ENCODE results near the gene FOXD1. TPM values are rescaled to one million over a fixed set of nuclear protein-coding genes. Genes with fewer than 3 reads are reported as not detected.
"Not testable (repeated sequence)": the region's sequence is repeated elsewhere in the genome, so short reads cannot be mapped to it uniquely, and the experiment has no call there.

FOXD1 gene
- total RNA-seq, 2 donors from 2014 or later, result 0.17 to 0.24 TPM

GRCh38 chr5:73460133-73460532 is 11.6 kb upstream of the FOXD1 start:
- Histone ChIP-seq H3K27me3 (peaks cover 3% of the 10 kb centered on the region), H3K36me3 (no peaks in the 10 kb centered on the region), H3K27ac (no peak overlapping the region), H3K9me3 (no peaks in the 10 kb centered on the region), H3K4me3 (no peak overlapping the region), H3K4me1 (no peaks in the 10 kb centered on the region), H3K9ac (ENCODE audit: low read depth in 2 of 2, low read length in 2 of 2) (no peak overlapping the region)
- no peak for DNase-seq
- no peak for TF ChIP-seq CTCF (IDR thresholded peaks at IDR 0.05)
- intact Hi-C loops (cut with DNase I), result no loop called here

- Histone ChIP-seq H3K36me3 (no peaks in the 10 kb centered on the region), H3K9me3 (no peaks in the 10 kb centered on the region), H3K9ac (ENCODE audit: low read depth in 2 of 2, low read length in 2 of 2) (no peak overlapping the region), H3K27me3 (peaks cover 7% of the 10 kb centered on the region), H3K27ac (no peak overlapping the region), H3K4me3 (no peak overlapping the region), H3K4me1 (no peaks in the 10 kb centered on the region)
- no peak for TF ChIP-seq CTCF (IDR thresholded peaks at IDR 0.05)
- intact Hi-C loops (cut with DNase I), result no loop called here
- DNase-seq, result no peak
Measured at GRCh38 chr5:73459366-73459765, 10.8 kb upstream of the FOXD1 start.

- H3K4me3 ChIP-seq; H3K36me3 ChIP-seq; H3K9ac ChIP-seq (ENCODE audit: low read depth in 2 of 2, low read length in 2 of 2); H3K27ac ChIP-seq; H3K9me3 ChIP-seq; DNase-seq; intact Hi-C loops (cut with DNase I); H3K4me1 ChIP-seq: not testable (repeated sequence)
- peaks cover 36% of the 10 kb centered on the region for H3K27me3 ChIP-seq
Measured at GRCh38 chr5:73456462-73456861, 7.9 kb upstream of the FOXD1 start.

- Histone ChIP-seq H3K27ac (no peak overlapping the region), H3K9me3 (no peaks in the 10 kb centered on the region), H3K36me3 (no peaks in the 10 kb centered on the region), H3K4me3 (no peak overlapping the region), H3K27me3 (peaks cover 55% of the 10 kb centered on the region), H3K4me1 (peaks cover 5% of the 10 kb centered on the region), H3K9ac (ENCODE audit: low read depth in 2 of 2, low read length in 2 of 2) (no peak overlapping the region)
- TF ChIP-seq CTCF (IDR thresholded peaks at IDR 0.05), result peak; percentile 67
- intact Hi-C loops (cut with DNase I), result loop anchor here (5.0 kb wide), 4 partner anchors 83 to 372 kb away; no protein-coding TSS in a partner anchor
- peak; percentile 69 for DNase-seq
Measured at GRCh38 chr5:73454379-73455036, 5.9 kb upstream of the FOXD1 start.

GRCh38 chr5:73452215-73452614 is 3.6 kb upstream of the FOXD1 start:
- TF ChIP-seq CTCF (IDR thresholded peaks at IDR 0.05), result no peak
- Histone ChIP-seq H3K27ac (no peak overlapping the region), H3K27me3 (peaks cover 67% of the 10 kb centered on the region), H3K4me3 (no peak overlapping the region), H3K36me3 (no peaks in the 10 kb centered on the region), H3K4me1 (peaks cover 5% of the 10 kb centered on the region), H3K9ac (ENCODE audit: low read depth in 2 of 2, low read length in 2 of 2) (no peak overlapping the region), H3K9me3 (no peaks in the 10 kb centered on the region)
- intact Hi-C loops (cut with DNase I), result loop anchor here (5.0 kb wide), 4 partner anchors 85 to 370 kb away; no protein-coding TSS in a partner anchor
- DNase-seq, result no peak
